ENCODE measurements around the gene MISP.
"Not testable (repeated sequence)": the region's sequence is repeated elsewhere in the genome, so short reads cannot be mapped to it uniquely, and the experiment has no call there.

The MISP gene

GRCh38 chr19:728011-728410 is 22.9 kb upstream of the MISP start:
- peaks cover 0 to 40% (median 15%) of the 10 kb centered on the region in 11 experiments; a peak in 16 of 22 replicates for H3K36me3 ChIP-seq
- TF ChIP-seq Cebpa-rat (IDR thresholded peaks at IDR 0.05) = no peak
- peak overlapping the region; percentile 35 to 77 (median 66); a peak in 19 of 22 replicates for H3K9ac ChIP-seq
- peaks cover 0 to 35% (median 0%) of the 10 kb centered on the region in 11 experiments; a peak in 7 of 22 replicates for H4K20me1 ChIP-seq
- H3K27ac ChIP-seq = peak overlapping the region in 10 of 11 experiments; percentile 15 to 92 (median 76); a peak in 19 of 22 replicates
- peaks cover 17 to 99% (median 93%) of the 10 kb centered on the region in 10 experiments for H3K4me1 ChIP-seq
- peak overlapping the region; percentile 68 to 96 (median 89) for H3K4me2 ChIP-seq
- H3K27me3 ChIP-seq = peaks cover 0 to 11% (median 0%) of the 10 kb centered on the region in 11 experiments; a peak in 3 of 22 replicates
- peak overlapping the region in 6 of 10 experiments; percentile 1 to 38 (median 21); a peak in 6 of 20 replicates for H3K4me3 ChIP-seq
- H3K9me3 ChIP-seq (replicated peaks in 1 of 11) = no peaks in the 10 kb centered on the region

- peaks cover 0 to 46% (median 18%) of the 10 kb centered on the region in 11 experiments; a peak in 16 of 22 replicates for H3K36me3 ChIP-seq
- H3K4me3 ChIP-seq; H3K9me3 ChIP-seq (replicated peaks in 1 of 11); H3K9ac ChIP-seq; H3K27me3 ChIP-seq: not testable (repeated sequence)
- peak overlapping the region in 8 of 11 experiments; percentile 4 to 96 (median 89); a peak in 12 of 22 replicates for H3K4me2 ChIP-seq
- peak overlapping the region in 2 of 11 experiments; percentile 15 to 38; a peak in 1 of 22 replicates for H3K27ac ChIP-seq
- H4K20me1 ChIP-seq = peaks cover 0 to 19% (median 4%) of the 10 kb centered on the region in 11 experiments; a peak in 4 of 22 replicates
- H3K4me1 ChIP-seq = peaks cover 13 to 99% (median 92%) of the 10 kb centered on the region in 10 experiments
Measured at GRCh38 chr19:729564-729963, 21.3 kb upstream of the MISP start.

GRCh38 chr19:729965-730668 is 20.8 kb upstream of the MISP start:
- Histone ChIP-seq H3K36me3 (peaks cover 0 to 51% (median 18%) of the 10 kb centered on the region in 11 experiments; a peak in 16 of 22 replicates), H3K4me2 (peak overlapping the region in 8 of 11 experiments; percentile 7 to 96 (median 88); a peak in 14 of 22 replicates), H3K9ac (no peak overlapping the region), H4K20me1 (peaks cover 0 to 19% (median 4%) of the 10 kb centered on the region in 11 experiments; a peak in 4 of 22 replicates), H3K4me3 (no peak overlapping the region), H3K27me3 (no peaks in the 10 kb centered on the region), H3K9me3 (replicated peaks in 1 of 11) (no peaks in the 10 kb centered on the region), H3K4me1 (peaks cover 13 to 99% (median 93%) of the 10 kb centered on the region in 10 experiments), H3K27ac (peak overlapping the region in 2 of 11 experiments; percentile 15 to 38; a peak in 1 of 22 replicates)
- TF ChIP-seq Cebpa-rat (IDR thresholded peaks at IDR 0.05) = no peak

GRCh38 chr19:731000-731399 is 19.9 kb upstream of the MISP start:
- Histone ChIP-seq H3K9ac (0 out of 22 replicates have a peak overlapping the region, but pooled peaks of 1 of the 11 experiments have one; percentile 8), H3K4me2 (peak overlapping the region in 8 of 11 experiments; percentile 19 to 71 (median 50); a peak in 15 of 22 replicates), H4K20me1 (peaks cover 0 to 13% (median 4%) of the 10 kb centered on the region in 11 experiments; a peak in 4 of 22 replicates), H3K4me1 (peaks cover 13 to 91% (median 85%) of the 10 kb centered on the region in 10 experiments), H3K27ac (peak overlapping the region in 1 of 11 experiments; percentile 15; a peak in 1 of 22 replicates), H3K4me3 (no peak overlapping the region), H3K36me3 (peaks cover 0 to 51% (median 18%) of the 10 kb centered on the region in 11 experiments; a peak in 19 of 22 replicates), H3K9me3 (replicated peaks in 1 of 11) (no peaks in the 10 kb centered on the region), H3K27me3 (no peaks in the 10 kb centered on the region)
- no peak for TF ChIP-seq Cebpa-rat (IDR thresholded peaks at IDR 0.05)

GRCh38 chr19:732148-733069 is 18.5 kb upstream of the MISP start:
- peaks cover 10 to 77% (median 75%) of the 10 kb centered on the region in 10 experiments for H3K4me1 ChIP-seq
- peak overlapping the region in 10 of 11 experiments; percentile 6 to 71 (median 56); a peak in 17 of 22 replicates for H3K4me2 ChIP-seq
- H3K9ac ChIP-seq = peak overlapping the region in 5 of 11 experiments; percentile 13 to 41 (median 37); a peak in 5 of 22 replicates
- H3K9me3 ChIP-seq (replicated peaks in 1 of 11) = no peaks in the 10 kb centered on the region
- TF ChIP-seq Cebpa-rat (IDR thresholded peaks at IDR 0.05) = no peak
- no peaks in the 10 kb centered on the region for H3K27me3 ChIP-seq
- peaks cover 0 to 18% (median 3%) of the 10 kb centered on the region in 11 experiments; a peak in 7 of 22 replicates for H4K20me1 ChIP-seq
- H3K27ac ChIP-seq = peak overlapping the region in 4 of 11 experiments; percentile 3 to 15 (median 14); a peak in 5 of 22 replicates
- H3K4me3 ChIP-seq = no peak overlapping the region
- peaks cover 5 to 60% (median 24%) of the 10 kb centered on the region in 11 experiments; a peak in 20 of 22 replicates for H3K36me3 ChIP-seq

- peak overlapping the region in 6 of 11 experiments; percentile 5 to 31 (median 20); a peak in 7 of 22 replicates for H3K9ac ChIP-seq
- no peak for TF ChIP-seq Cebpa-rat (IDR thresholded peaks at IDR 0.05)
- H3K9me3 ChIP-seq (replicated peaks in 1 of 11) = no peaks in the 10 kb centered on the region
- peaks cover 0 to 20% (median 4%) of the 10 kb centered on the region in 11 experiments; a peak in 7 of 22 replicates for H4K20me1 ChIP-seq
- peak overlapping the region in 7 of 11 experiments; percentile 14 to 41 (median 36); a peak in 11 of 22 replicates for H3K4me2 ChIP-seq
- H3K4me1 ChIP-seq = peaks cover 0 to 54% (median 52%) of the 10 kb centered on the region in 10 experiments; a peak in 16 of 20 replicates
- H3K4me3 ChIP-seq = no peak overlapping the region
- H3K27me3 ChIP-seq = no peaks in the 10 kb centered on the region
- no peak overlapping the region for H3K27ac ChIP-seq
- H3K36me3 ChIP-seq = peaks cover 5 to 67% (median 28%) of the 10 kb centered on the region in 11 experiments; a peak in 20 of 22 replicates
Measured at GRCh38 chr19:734716-735115, 16.2 kb upstream of the MISP start.

GRCh38 chr19:736125-736524 is 14.8 kb upstream of the MISP start:
- Histone ChIP-seq H3K4me3 (no peak overlapping the region), H3K4me1 (peaks cover 0 to 40% (median 38%) of the 10 kb centered on the region in 10 experiments; a peak in 16 of 20 replicates), H3K36me3 (peaks cover 5 to 62% (median 31%) of the 10 kb centered on the region in 11 experiments; a peak in 20 of 22 replicates), H3K4me2 (no peak overlapping the region), H3K27ac (no peak overlapping the region), H4K20me1 (peaks cover 0 to 20% (median 4%) of the 10 kb centered on the region in 11 experiments; a peak in 7 of 22 replicates), H3K27me3 (no peaks in the 10 kb centered on the region), H3K9ac (no peak overlapping the region), H3K9me3 (replicated peaks in 1 of 11) (no peaks in the 10 kb centered on the region)
- TF ChIP-seq Cebpa-rat (IDR thresholded peaks at IDR 0.05) = no peak

GRCh38 chr19:737591-738093 is 13.3 kb upstream of the MISP start:
- Histone ChIP-seq H3K36me3 (peaks cover 5 to 55% (median 18%) of the 10 kb centered on the region in 11 experiments; a peak in 17 of 22 replicates), H3K9me3 (replicated peaks in 1 of 11) (peaks cover 0 to 4% (median under 1%) of the 10 kb centered on the region in 11 experiments; a peak in 12 of 22 replicates), H3K4me2 (no peak overlapping the region), H3K27me3 (no peaks in the 10 kb centered on the region), H3K4me1 (peaks cover 0 to 26% (median 24%) of the 10 kb centered on the region in 10 experiments; a peak in 16 of 20 replicates), H3K9ac (no peak overlapping the region), H4K20me1 (peaks cover 0 to 16% (median 4%) of the 10 kb centered on the region in 11 experiments; a peak in 6 of 22 replicates), H3K27ac (no peak overlapping the region), H3K4me3 (no peak overlapping the region)
- no peak for TF ChIP-seq Cebpa-rat (IDR thresholded peaks at IDR 0.05)
